ENCODE results near the gene ANO10.
A peak's percentile ranks its signal among the peaks of the same experiment; 100 is the strongest.
"Not testable (repeated sequence)": the region's sequence is repeated elsewhere in the genome, so short reads cannot be mapped to it uniquely, and the experiment has no call there.

ANO10 gene

GRCh38 chr3:43615133-43615532 is 6.7 kb downstream of the ANO10 start:
- H3K9me3 ChIP-seq (replicated peaks in 1 of 11), result no peaks in the 10 kb centered on the region
- H4K20me1 ChIP-seq, result peaks cover 0 to 6% (median 0%) of the 10 kb centered on the region in 11 experiments; a peak in 3 of 22 replicates
- H3K36me3 ChIP-seq, result no peaks in the 10 kb centered on the region; a peak in 1 of 22 replicates
- H3K4me3 ChIP-seq, result no peak overlapping the region
- no peak overlapping the region for H3K9ac ChIP-seq
- TF ChIP-seq Cebpa-rat (IDR thresholded peaks at IDR 0.05), result no peak
- H3K27ac ChIP-seq, result no peak overlapping the region
- H3K4me2 ChIP-seq, result no peak overlapping the region
- H3K27me3 ChIP-seq, result no peaks in the 10 kb centered on the region
- peaks cover 0 to 5% (median 0%) of the 10 kb centered on the region in 10 experiments; a peak in 3 of 20 replicates for H3K4me1 ChIP-seq

DNA sequence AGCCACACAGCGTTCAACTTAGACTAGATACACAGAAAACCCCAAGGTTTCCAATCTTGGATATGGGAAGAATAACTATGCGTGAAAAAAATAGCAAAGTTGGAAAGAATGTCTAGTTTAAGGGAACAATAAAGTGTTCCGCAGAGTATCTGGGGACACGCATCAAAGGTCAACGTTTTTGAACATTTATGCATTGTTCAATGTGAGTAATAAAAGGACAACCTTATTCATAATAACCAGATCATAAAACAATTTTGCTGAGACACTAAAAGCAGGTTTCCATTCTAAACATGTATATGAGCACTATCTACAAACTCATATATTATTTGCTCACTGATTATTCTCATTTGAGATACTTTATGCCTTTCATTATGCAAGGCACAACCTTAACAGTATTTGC is 7.8 kb downstream of the ANO10 start:
- TF ChIP-seq Cebpa-rat (IDR thresholded peaks at IDR 0.05), result no peak
- Histone ChIP-seq H3K4me2 (no peak overlapping the region), H3K9me3 (replicated peaks in 1 of 11) (no peaks in the 10 kb centered on the region), H3K4me1 (peaks cover 0 to 5% (median 0%) of the 10 kb centered on the region in 10 experiments; a peak in 3 of 20 replicates), H4K20me1 (peaks cover 0 to 6% (median 0%) of the 10 kb centered on the region in 11 experiments; a peak in 3 of 22 replicates), H3K27me3 (no peaks in the 10 kb centered on the region), H3K4me3 (no peak overlapping the region), H3K36me3 (no peaks in the 10 kb centered on the region; a peak in 1 of 22 replicates), H3K9ac (no peak overlapping the region), H3K27ac (no peak overlapping the region)

DNA sequence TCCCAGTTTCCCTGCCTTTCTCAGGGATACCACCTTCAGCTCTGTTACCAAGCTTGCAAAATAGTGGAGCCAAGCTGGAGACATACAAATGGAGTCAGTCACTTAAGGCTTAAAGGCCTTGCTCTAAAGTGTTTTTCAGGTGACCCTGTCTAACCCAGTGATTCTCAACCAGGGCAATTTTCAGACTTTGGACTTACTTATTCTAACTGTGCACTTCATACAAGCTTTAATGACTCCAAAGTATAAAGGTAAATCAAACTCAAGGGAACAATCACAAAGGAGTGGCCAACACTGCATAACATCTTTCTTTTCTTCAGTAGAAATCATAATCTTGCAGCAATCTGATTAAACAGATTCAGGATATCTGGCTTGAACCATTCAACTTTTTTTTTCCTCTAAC is 9.4 kb downstream of the ANO10 start:
- no peak overlapping the region for H3K4me2 ChIP-seq
- H3K4me1 ChIP-seq, result peaks cover 0 to 5% (median 0%) of the 10 kb centered on the region in 10 experiments; a peak in 3 of 20 replicates
- H3K27ac ChIP-seq, result no peak overlapping the region
- no peak overlapping the region for H3K9ac ChIP-seq
- no peaks in the 10 kb centered on the region; a peak in 1 of 22 replicates for H3K36me3 ChIP-seq
- TF ChIP-seq Cebpa-rat (IDR thresholded peaks at IDR 0.05), result no peak
- no peak overlapping the region for H3K4me3 ChIP-seq
- no peaks in the 10 kb centered on the region for H3K9me3 ChIP-seq (replicated peaks in 1 of 11)
- H4K20me1 ChIP-seq, result no peaks in the 10 kb centered on the region; a peak in 3 of 22 replicates
- no peaks in the 10 kb centered on the region for H3K27me3 ChIP-seq

DNA sequence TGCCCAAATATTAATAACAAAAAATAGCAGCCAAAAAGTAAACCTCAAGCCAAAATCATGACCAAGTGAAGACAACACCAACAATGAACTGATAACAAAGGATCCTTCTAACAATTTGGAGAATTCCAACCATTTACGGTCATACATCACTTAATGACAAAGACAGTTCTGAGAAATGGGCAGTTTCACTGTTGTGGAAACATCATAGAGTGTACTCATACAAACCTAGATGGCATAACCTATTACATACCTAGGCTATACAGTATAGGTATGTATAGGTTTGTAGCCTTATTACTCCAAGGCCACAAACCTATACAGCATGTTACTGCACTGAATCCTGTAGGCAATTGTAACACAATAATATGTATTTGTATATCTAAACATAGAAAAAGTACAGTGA is 12.4 kb downstream of the ANO10 start:
- Histone ChIP-seq H3K27ac (no peak overlapping the region), H3K4me3 (no peak overlapping the region), H3K4me1 (peaks cover 0 to 4% (median 0%) of the 10 kb centered on the region in 10 experiments; a peak in 1 of 20 replicates), H3K9ac (no peak overlapping the region), H3K4me2 (no peak overlapping the region), H4K20me1 (no peaks in the 10 kb centered on the region), H3K36me3 (peaks cover 0 to 11% (median 0%) of the 10 kb centered on the region in 11 experiments; a peak in 7 of 22 replicates), H3K27me3 (no peaks in the 10 kb centered on the region), H3K9me3 (replicated peaks in 1 of 11) (no peaks in the 10 kb centered on the region)
- no peak for TF ChIP-seq Cebpa-rat (IDR thresholded peaks at IDR 0.05)

DNA sequence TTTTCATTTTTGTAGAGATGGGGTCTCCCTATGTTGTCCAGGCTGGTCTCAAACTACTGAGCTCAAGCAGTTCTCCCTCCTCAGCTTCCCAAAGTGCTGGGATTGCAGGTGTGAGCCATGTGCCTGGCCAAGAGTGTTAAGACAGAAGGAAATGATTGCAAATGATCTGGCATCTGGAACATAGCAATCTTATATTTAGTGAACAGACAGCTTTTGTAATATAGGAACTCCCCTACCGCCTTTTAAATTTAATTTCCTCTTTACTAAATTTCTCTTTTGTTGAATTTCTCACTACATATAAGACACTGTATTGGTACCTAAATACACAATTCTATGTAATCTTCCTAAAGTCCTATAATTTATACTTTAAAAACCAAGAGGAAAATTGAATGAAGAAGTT is 13.1 kb downstream of the ANO10 start:
- peak overlapping the region in 1 of 11 experiments; percentile 37; a peak in 3 of 22 replicates for H3K4me2 ChIP-seq
- H3K9ac ChIP-seq, result no peak overlapping the region
- no peaks in the 10 kb centered on the region for H3K27me3 ChIP-seq
- H3K4me1 ChIP-seq, result peaks cover 0 to 4% (median 0%) of the 10 kb centered on the region in 10 experiments; a peak in 1 of 20 replicates
- peaks cover 0 to 15% (median 0%) of the 10 kb centered on the region in 11 experiments; a peak in 9 of 22 replicates for H3K36me3 ChIP-seq
- no peaks in the 10 kb centered on the region for H4K20me1 ChIP-seq
- H3K27ac ChIP-seq, result no peak overlapping the region
- TF ChIP-seq Cebpa-rat (IDR thresholded peaks at IDR 0.05), result no peak
- no peaks in the 10 kb centered on the region for H3K9me3 ChIP-seq (replicated peaks in 1 of 11)
- no peak overlapping the region for H3K4me3 ChIP-seq

DNA sequence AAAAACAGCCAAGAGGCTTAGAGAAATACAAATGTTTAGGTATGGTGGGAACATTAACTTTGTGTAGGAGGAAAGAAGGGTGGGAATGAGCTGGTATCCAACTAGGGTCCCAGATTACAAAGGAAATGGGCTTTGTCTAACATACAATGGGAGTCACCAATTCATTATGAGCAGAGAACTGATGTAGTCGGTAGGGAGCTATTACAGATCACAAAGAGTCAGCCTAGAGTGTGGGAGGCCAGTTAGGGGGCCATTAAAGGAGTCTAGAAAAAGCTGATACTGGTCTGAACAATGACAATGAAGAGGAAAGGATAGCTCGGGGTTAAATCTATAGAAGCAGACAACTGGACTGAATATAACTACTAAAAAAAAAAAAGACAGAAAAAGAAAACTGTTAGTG is 15.5 kb downstream of the ANO10 start:
- peaks cover 0 to 4% (median 0%) of the 10 kb centered on the region in 10 experiments; a peak in 1 of 20 replicates for H3K4me1 ChIP-seq
- H3K27me3 ChIP-seq, result no peaks in the 10 kb centered on the region
- TF ChIP-seq Cebpa-rat (IDR thresholded peaks at IDR 0.05), result no peak
- H3K4me2 ChIP-seq, result no peak overlapping the region
- no peak overlapping the region for H3K4me3 ChIP-seq
- H3K36me3 ChIP-seq, result peaks cover 0 to 21% (median 0%) of the 10 kb centered on the region in 11 experiments; a peak in 10 of 22 replicates
- H3K9ac ChIP-seq, result no peak overlapping the region
- no peaks in the 10 kb centered on the region for H3K9me3 ChIP-seq (replicated peaks in 1 of 11)
- no peak overlapping the region for H3K27ac ChIP-seq
- no peaks in the 10 kb centered on the region for H4K20me1 ChIP-seq

DNA sequence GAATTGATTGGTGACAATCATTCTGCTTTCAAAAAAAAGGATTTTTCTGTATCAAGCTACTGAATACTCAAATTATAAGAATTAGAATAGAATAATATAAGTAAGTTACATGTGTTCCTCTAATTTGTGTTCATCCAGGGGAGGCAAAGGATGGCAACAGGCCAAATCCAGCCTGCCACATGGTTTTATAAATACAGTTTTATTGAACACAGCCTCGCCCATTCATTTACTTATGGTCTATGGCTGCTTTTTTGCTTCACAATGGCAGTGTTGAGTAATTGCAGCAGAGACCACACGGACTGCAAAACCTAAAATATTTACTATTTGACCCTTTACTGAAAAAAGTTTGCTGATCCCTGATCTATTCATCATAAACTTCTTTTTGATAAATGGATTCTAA is 21.9 kb downstream of the ANO10 start:
- peaks cover 0 to 10% (median 0%) of the 10 kb centered on the region in 10 experiments; a peak in 5 of 20 replicates for H3K4me1 ChIP-seq
- peaks cover 0 to 15% (median 4%) of the 10 kb centered on the region in 11 experiments; a peak in 10 of 22 replicates for H3K36me3 ChIP-seq
- H3K27me3 ChIP-seq, H3K9ac ChIP-seq, H3K4me3 ChIP-seq, H3K4me2 ChIP-seq, H3K27ac ChIP-seq, H4K20me1 ChIP-seq: not testable (repeated sequence)
- H3K9me3 ChIP-seq (replicated peaks in 1 of 11), result peaks cover 0 to 18% (median 4%) of the 10 kb centered on the region in 11 experiments; a peak in 9 of 22 replicates

GRCh38 chr3:43597961-43598360 is 23.9 kb downstream of the ANO10 start:
- TF ChIP-seq Cebpa-rat (IDR thresholded peaks at IDR 0.05), result no peak
- H3K4me2 ChIP-seq, result peak overlapping the region in 2 of 11 experiments; percentile 25 to 50; a peak in 5 of 22 replicates

GRCh38 chr3:43596178-43596577 is 25.6 kb downstream of the ANO10 start:
- not testable (repeated sequence) for H3K27me3 ChIP-seq, H3K27ac ChIP-seq, H4K20me1 ChIP-seq, H3K4me2 ChIP-seq, H3K4me3 ChIP-seq, H3K9ac ChIP-seq, H3K4me1 ChIP-seq
- H3K9me3 ChIP-seq (replicated peaks in 1 of 11), result peaks cover 6 to 29% (median 13%) of the 10 kb centered on the region in 11 experiments; a peak in 21 of 22 replicates
- H3K36me3 ChIP-seq, result peaks cover 3 to 14% (median 6%) of the 10 kb centered on the region in 11 experiments; a peak in 19 of 22 replicates

More at GRCh38 chr3:43597961-43598360, 23.9 kb downstream of the ANO10 start:
- Histone ChIP-seq H3K9ac (no peak overlapping the region), H3K27ac (no peak overlapping the region), H3K4me1 (peaks cover 0 to 9% (median 0%) of the 10 kb centered on the region in 10 experiments; a peak in 5 of 20 replicates), H4K20me1 (no peaks in the 10 kb centered on the region), H3K27me3 (no peaks in the 10 kb centered on the region), H3K36me3 (peaks cover 0 to 10% (median 0%) of the 10 kb centered on the region in 11 experiments; a peak in 5 of 22 replicates), H3K4me3 (no peak overlapping the region), H3K9me3 (replicated peaks in 1 of 11) (peaks cover 0 to 22% (median 4%) of the 10 kb centered on the region in 11 experiments; a peak in 9 of 22 replicates)

GRCh38 chr3:43595280-43595679 is 26.5 kb downstream of the ANO10 start:
- not testable (repeated sequence) for H3K27me3 ChIP-seq, H3K4me1 ChIP-seq, H3K4me3 ChIP-seq, H3K9ac ChIP-seq, H3K4me2 ChIP-seq, H4K20me1 ChIP-seq, H3K27ac ChIP-seq
- peaks cover 9 to 33% (median 18%) of the 10 kb centered on the region in 11 experiments; a peak in 21 of 22 replicates for H3K9me3 ChIP-seq (replicated peaks in 1 of 11)
- H3K36me3 ChIP-seq, result peaks cover 7 to 23% (median 13%) of the 10 kb centered on the region in 11 experiments; a peak in 19 of 22 replicates

DNA sequence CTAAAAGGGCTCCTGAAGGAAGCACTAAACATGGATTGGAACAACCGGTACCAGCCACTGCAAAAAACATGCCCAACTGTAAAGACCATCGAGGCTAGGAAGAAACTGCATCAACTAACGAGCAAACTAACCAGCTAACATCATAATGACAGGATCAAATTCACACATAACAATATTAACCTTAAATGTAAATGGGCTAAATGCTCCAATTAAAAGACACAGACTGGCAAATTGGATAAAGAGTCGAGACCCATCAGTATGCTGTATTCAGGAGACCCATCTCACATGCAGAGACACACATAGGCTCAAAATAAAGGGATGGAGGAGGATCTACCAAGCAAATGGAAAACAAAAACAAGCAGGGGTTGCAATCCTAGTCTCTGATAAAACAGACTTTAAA is 28.2 kb downstream of the ANO10 start:
- H3K27ac ChIP-seq, H3K4me2 ChIP-seq: not testable (repeated sequence)
- peaks cover 7 to 23% (median 14%) of the 10 kb centered on the region in 11 experiments; a peak in 19 of 22 replicates for H3K36me3 ChIP-seq

DNA sequence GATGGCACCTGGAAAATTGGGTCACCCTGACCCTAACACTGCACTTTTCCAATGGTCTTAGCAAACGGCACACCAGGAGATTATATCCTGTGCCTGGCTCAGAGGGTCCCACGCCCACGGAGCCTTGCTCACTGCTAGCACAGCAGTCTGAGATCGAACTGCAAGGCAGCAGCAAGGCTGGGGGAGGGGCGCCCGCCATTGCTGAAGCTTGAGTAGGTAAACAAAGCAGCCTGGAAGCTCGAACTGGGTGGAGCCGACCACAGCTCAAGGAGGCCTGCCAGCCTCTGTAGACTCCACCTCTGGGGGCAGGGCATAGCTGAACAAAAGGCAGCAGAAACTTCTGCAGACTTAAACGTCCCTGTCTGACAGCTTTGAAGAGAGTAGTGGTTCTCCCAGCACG is 29.9 kb downstream of the ANO10 start:
- not testable (repeated sequence) for H3K9ac ChIP-seq

More for the DNA sequence above, 28.2 kb downstream of the ANO10 start:
- not testable (repeated sequence) for H3K4me1 ChIP-seq, H3K4me3 ChIP-seq, H3K9ac ChIP-seq, H3K27me3 ChIP-seq, H4K20me1 ChIP-seq
- H3K9me3 ChIP-seq (replicated peaks in 1 of 11), result peaks cover 9 to 33% (median 18%) of the 10 kb centered on the region in 11 experiments; a peak in 21 of 22 replicates

More for the DNA sequence above, 29.9 kb downstream of the ANO10 start:
- Histone ChIP-seq H3K36me3 (peaks cover 6 to 23% (median 12%) of the 10 kb centered on the region in 11 experiments; a peak in 19 of 22 replicates), H3K9me3 (replicated peaks in 1 of 11) (peaks cover 9 to 25% (median 18%) of the 10 kb centered on the region in 11 experiments; a peak in 21 of 22 replicates)
- H4K20me1 ChIP-seq, H3K4me1 ChIP-seq, H3K4me3 ChIP-seq, H3K27ac ChIP-seq, H3K27me3 ChIP-seq, H3K4me2 ChIP-seq: not testable (repeated sequence)

All from BLaER1 treated with 17β-estradiol and CSF1 and Interleukin-3, amounts not matched to agents 10 nM and 100 nM (cell line).